Neural cell (in vitro differentiated cells): ENCODE measurements around the gene TRAF3. TPM values are rescaled to one million over a fixed set of nuclear protein-coding genes. Genes with fewer than 3 reads are reported as not detected.
"Not testable (repeated sequence)": the region's sequence is repeated elsewhere in the genome, so short reads cannot be mapped to it uniquely, and the experiment has no call there.

ENCODE experiments used
- H2AFZ ChIP-seq: fragments of 200-600, 300-800 bp; sonication (generic), shearing (Covaris generic); 2 replicates; pipeline ENCODE4 v1.6.0; 2014; ENCODE audit warnings: low read depth, mild to moderate bottlenecking, antibody characterized with exemption, low read length, moderate library complexity
- H3F3A ChIP-seq: fragments of 200-600 bp; shearing (Covaris generic); 2 replicates; pipeline ENCODE4 v1.6.1; 2016; ENCODE audit warnings: mild to moderate bottlenecking, moderate library complexity, mixed read lengths, antibody characterized with exemption, low read length; ENCODE audit not compliant: insufficient read depth, poor library complexity, severe bottlenecking
- H3K27ac ChIP-seq: fragments of 200-600, 300-800 bp; sonication (generic), shearing (Covaris generic); 2 replicates; pipeline ENCODE4 v1.5.1; 2014; ENCODE audit warnings: mild to moderate bottlenecking, low read length, moderate library complexity
- H3K27me3 ChIP-seq: fragments of 300-800, 200-600 bp; sonication (generic), shearing (Covaris generic); 2 replicates; pipeline ENCODE4 v1.6.0; 2014; ENCODE audit warnings: mild to moderate bottlenecking, low read depth, low read length, moderate library complexity; ENCODE audit not compliant: insufficient read depth
- H3K36me3 ChIP-seq: fragments of 300-800, 200-600 bp; sonication (generic), shearing (Covaris generic); 2 replicates; pipeline ENCODE4 v1.5.1; 2014; ENCODE audit warnings: mild to moderate bottlenecking, antibody characterized with exemption, low read length, moderate library complexity; ENCODE audit not compliant: insufficient read depth
- H3K4me2 ChIP-seq: fragments of 300-800, 200-600 bp; sonication (generic), shearing (Covaris generic); 2 replicates; pipeline ENCODE4 v1.6.0; 2014; ENCODE audit warnings: mild to moderate bottlenecking, low read length
- H3K4me3 ChIP-seq: fragments of 300-800, 200-600 bp; sonication (generic), shearing (Covaris generic); 2 replicates; pipeline ENCODE4 v1.5.1; 2014; ENCODE audit warnings: mild to moderate bottlenecking, low read length, moderate library complexity
- H3K79me2 ChIP-seq: fragments of 200-600 bp; shearing (Covaris generic); replicated peaks from 2 replicates; pipeline ENCODE4 v1.6.0; 2014; ENCODE audit warnings: mild to moderate bottlenecking, low read length, moderate library complexity; ENCODE audit not compliant: insufficient read depth
- H3K9ac ChIP-seq: fragments of 300-800, 200-600 bp; sonication (generic), shearing (Covaris generic); 2 replicates; pipeline ENCODE4 v1.6.1; 2016; ENCODE audit warnings: mild to moderate bottlenecking, low read length, mixed read lengths
- H3K9me2 ChIP-seq: fragments of 200-600 bp; shearing (Covaris generic); 2 replicates; pipeline ENCODE4 v1.6.1; 2016; ENCODE audit warnings: mild to moderate bottlenecking, low read length, mixed read lengths; ENCODE audit not compliant: insufficient read depth
- H3K9me3 ChIP-seq: fragments of 200-600, 300-800 bp; sonication (generic), shearing (Covaris generic); 2 replicates; pipeline ENCODE4 v1.6.1; 2016; ENCODE audit warnings: mild to moderate bottlenecking, mixed run types, low read length, moderate library complexity, mixed read lengths
- H4K20me1 ChIP-seq: fragments of 200-600 bp; shearing (Covaris generic); 2 replicates; pipeline ENCODE4 v1.6.1; 2016; ENCODE audit warnings: mild to moderate bottlenecking, mixed run types; ENCODE audit not compliant: insufficient read depth
- CTCF ChIP-seq: fragments of 450-650 bp; IDR thresholded peaks from 2 replicates; pipeline ENCODE4 v1.5.1; 2014; ENCODE audit warnings: antibody characterized with exemption, mild to moderate bottlenecking, moderate library complexity; ENCODE audit not compliant: poor library complexity, severe bottlenecking
- EP300 ChIP-seq: fragments of 450-650 bp; conservative IDR thresholded peaks from 2 replicates; pipeline ENCODE4 v1.6.1; 2014; ENCODE audit warnings: antibody characterized with exemption, mild to moderate bottlenecking, moderate library complexity; ENCODE audit not compliant: poor library complexity, severe bottlenecking
- EZH2 ChIP-seq: fragments of 200-600, 300-800 bp; shearing (Covaris generic), sonication (generic); IDR thresholded peaks from 2 replicates; pipeline ENCODE4 v1.6.1; 2014; ENCODE audit warnings: antibody characterized with exemption, low read length, borderline replicate concordance, mild to moderate bottlenecking; ENCODE audit not compliant: insufficient read depth, poor library complexity, severe bottlenecking
- MXI1 ChIP-seq: fragments of 450-650 bp; conservative IDR thresholded peaks from 2 replicates; pipeline ENCODE4 v1.6.1; 2014; ENCODE audit warnings: antibody characterized with exemption, mild to moderate bottlenecking; ENCODE audit not compliant: poor library complexity, severe bottlenecking
- POLR2AphosphoS5 ChIP-seq: IDR thresholded peaks from 2 replicates; pipeline ENCODE4 v1.6.1; 2012
- RAD21 ChIP-seq: fragments of 450-650 bp; conservative IDR thresholded peaks from 2 replicates; pipeline ENCODE4 v1.6.1; 2014; ENCODE audit warnings: antibody characterized with exemption, mild to moderate bottlenecking, moderate library complexity
- REST ChIP-seq: IDR thresholded peaks from 2 replicates; pipeline ENCODE4 v1.6.1; 2012; ENCODE audit warnings: borderline replicate concordance
- SMC3 ChIP-seq: fragments of 450-650 bp; conservative IDR thresholded peaks from 2 replicates; pipeline ENCODE4 v1.6.1; 2014; ENCODE audit warnings: antibody characterized with exemption, mild to moderate bottlenecking, moderate library complexity; ENCODE audit not compliant: poor library complexity
- TAF1 ChIP-seq: IDR thresholded peaks from 2 replicates; pipeline ENCODE4 v1.6.1; 2012; ENCODE audit warnings: low read depth
- polyA plus RNA-seq: library from polyadenylated mRNA; depleted of rRNA; stranded (reverse); fragments of >200 nt; gene quantifications from 2 replicates; pipeline ENCODE4 v1.2.3, GENCODE V29; 2014

TRAF3 gene
- polyA plus RNA-seq, 1 donor from 2014 or later, result 13.3 TPM

- H2AFZ ChIP-seq, result no peak overlapping the region
- TF ChIP-seq REST, result no peak
- no peak for TF ChIP-seq CTCF
- TF ChIP-seq POLR2AphosphoS5, result no peak
- no peak for TF ChIP-seq SMC3
- TF ChIP-seq MXI1, result no peak
- TF ChIP-seq EZH2, result no peak
- no peak for TF ChIP-seq TAF1
- no peak for TF ChIP-seq EP300
- TF ChIP-seq RAD21, result no peak
- no peaks in the 10 kb centered on the region for H3K79me2 ChIP-seq
- H3K9me2 ChIP-seq, result no peaks in the 10 kb centered on the region
- H4K20me1 ChIP-seq, result no peaks in the 10 kb centered on the region
- H3F3A ChIP-seq, result no peaks in the 10 kb centered on the region
- H3K4me3 ChIP-seq, result no peak overlapping the region
- H3K9ac ChIP-seq, result no peak overlapping the region
- peaks cover 4% of the 10 kb centered on the region for H3K9me3 ChIP-seq
- no peaks in the 10 kb centered on the region for H3K27me3 ChIP-seq
- H3K4me2 ChIP-seq, result no peak overlapping the region
- H3K36me3 ChIP-seq, result no peaks in the 10 kb centered on the region
- H3K27ac ChIP-seq, result no peak overlapping the region
These were observed 85.0 kb downstream of the TRAF3 start for GRCh38 chr14:102862154-102862773.

GRCh38 chr14:102863381-102863780 lies 86.1 kb downstream of the TRAF3 start:
- H2AFZ ChIP-seq, result no peak overlapping the region
- no peaks in the 10 kb centered on the region for H4K20me1 ChIP-seq
- H3K27ac ChIP-seq, result no peak overlapping the region
- H3K9ac ChIP-seq, result no peak overlapping the region
- H3K36me3 ChIP-seq, result no peaks in the 10 kb centered on the region
- no peaks in the 10 kb centered on the region for H3F3A ChIP-seq
- H3K4me3 ChIP-seq, result no peak overlapping the region
- H3K9me2 ChIP-seq, result no peaks in the 10 kb centered on the region
- no peaks in the 10 kb centered on the region for H3K27me3 ChIP-seq
- H3K9me3 ChIP-seq, result peaks cover 4% of the 10 kb centered on the region
- no peaks in the 10 kb centered on the region for H3K79me2 ChIP-seq
- no peak for TF ChIP-seq REST
- no peak for TF ChIP-seq TAF1
- no peak for TF ChIP-seq SMC3
- TF ChIP-seq MXI1, result no peak
- TF ChIP-seq RAD21, result no peak
- no peak for TF ChIP-seq POLR2AphosphoS5
- TF ChIP-seq EZH2, result no peak
- TF ChIP-seq EP300, result no peak
- TF ChIP-seq CTCF, result no peak
- no peak overlapping the region for H3K4me2 ChIP-seq

- not testable (repeated sequence) for H3K9ac ChIP-seq, H3K9me2 ChIP-seq, H3K79me2 ChIP-seq, H3K4me2 ChIP-seq, H2AFZ ChIP-seq, H3K27me3 ChIP-seq, H3F3A ChIP-seq, H3K36me3 ChIP-seq, H3K4me3 ChIP-seq, H4K20me1 ChIP-seq, H3K9me3 ChIP-seq, H3K27ac ChIP-seq
These were observed 88.7 kb downstream of the TRAF3 start for GRCh38 chr14:102865916-102866315.
